Osteoblast (primary cell): ENCODE measurements around the gene MTERF1. TPM values are rescaled to one million over a fixed set of nuclear protein-coding genes. Genes with fewer than 3 reads are reported as not detected.

Source experiments
- DNase-seq: peaks from one replicate; pipeline ENCODE4 v3.0.0; 2011; ENCODE audit warnings: low spot score, mixed read lengths; ENCODE audit not compliant: insufficient read length; ENCODE audit errors: missing footprints
- H2AFZ ChIP-seq: 2 replicates; pipeline ENCODE4 v1.6.0; 2011; ENCODE audit warnings: mild to moderate bottlenecking, low read length
- H3K27ac ChIP-seq: 2 replicates; pipeline ENCODE4 v1.5.1; 2011; ENCODE audit warnings: mild to moderate bottlenecking, low read depth, low read length, moderate library complexity
- H3K27me3 ChIP-seq: 2 replicates; pipeline ENCODE4 v1.6.0; 2012; ENCODE audit warnings: mild to moderate bottlenecking, control low read depth, inconsistent platforms, low read length, moderate library complexity; ENCODE audit not compliant: insufficient read depth
- H3K36me3 ChIP-seq: 2 replicates; pipeline ENCODE4 v1.5.1; 2011; ENCODE audit warnings: mild to moderate bottlenecking, low read length, control low read depth, moderate library complexity; ENCODE audit not compliant: insufficient read depth
- H3K4me1 ChIP-seq: 2 replicates; pipeline ENCODE4 v1.5.1; 2011; ENCODE audit warnings: mild to moderate bottlenecking, low read length, control low read depth, moderate library complexity; ENCODE audit not compliant: insufficient read depth
- H3K4me2 ChIP-seq: 2 replicates; pipeline ENCODE4 v1.6.0; 2011; ENCODE audit warnings: mild to moderate bottlenecking, low read length; ENCODE audit not compliant: insufficient read depth
- H3K4me3 ChIP-seq: fragments of 200-600 bp; sonication (generic); 3 replicates; pipeline ENCODE4 v1.5.1; 2012; ENCODE audit warnings: mild to moderate bottlenecking, low read length, inconsistent platforms; ENCODE audit not compliant: insufficient read depth
- H3K79me2 ChIP-seq: 2 replicates; pipeline ENCODE4 v1.6.0; 2012; ENCODE audit warnings: mild to moderate bottlenecking, low read length, control low read depth, inconsistent platforms; ENCODE audit not compliant: insufficient read depth
- H3K9me3 ChIP-seq: 2 replicates; pipeline ENCODE4 v1.5.1; 2011; ENCODE audit warnings: low read depth, low read length, control low read depth
- H4K20me1 ChIP-seq: 2 replicates; pipeline ENCODE4 v1.6.0; 2012; ENCODE audit warnings: mild to moderate bottlenecking, low read length, control low read depth; ENCODE audit not compliant: insufficient read depth
- total RNA-seq: library from RNA; depleted of rRNA; stranded (reverse); fragments of >200 nt; gene quantifications from 2 replicates; pipeline ENCODE4 v1.2.3, GENCODE V29; 2012
- TF ChIP-seq, protein P1 (sequence below): IDR thresholded peaks from 2 replicates; pipeline ENCODE4 v1.5.1; 2011; ENCODE audit warnings: mild to moderate bottlenecking, low read depth, low read length, moderate library complexity; ENCODE audit errors: extremely low read depth

The MTERF1 gene
- total RNA-seq, 1 donor: 13.0 TPM

- Histone ChIP-seq H3K79me2 (peaks cover 40% of the 10 kb centered on the region), H3K4me3 (no peak overlapping the region), H2AFZ (no peak overlapping the region), H3K27me3 (no peaks in the 10 kb centered on the region), H3K4me1 (no peaks in the 10 kb centered on the region), H3K9me3 (no peaks in the 10 kb centered on the region), H3K27ac (no peak overlapping the region), H3K4me2 (no peak overlapping the region), H3K36me3 (peaks cover 13% of the 10 kb centered on the region), H4K20me1 (no peaks in the 10 kb centered on the region)
- TF ChIP-seq, protein P1, sequence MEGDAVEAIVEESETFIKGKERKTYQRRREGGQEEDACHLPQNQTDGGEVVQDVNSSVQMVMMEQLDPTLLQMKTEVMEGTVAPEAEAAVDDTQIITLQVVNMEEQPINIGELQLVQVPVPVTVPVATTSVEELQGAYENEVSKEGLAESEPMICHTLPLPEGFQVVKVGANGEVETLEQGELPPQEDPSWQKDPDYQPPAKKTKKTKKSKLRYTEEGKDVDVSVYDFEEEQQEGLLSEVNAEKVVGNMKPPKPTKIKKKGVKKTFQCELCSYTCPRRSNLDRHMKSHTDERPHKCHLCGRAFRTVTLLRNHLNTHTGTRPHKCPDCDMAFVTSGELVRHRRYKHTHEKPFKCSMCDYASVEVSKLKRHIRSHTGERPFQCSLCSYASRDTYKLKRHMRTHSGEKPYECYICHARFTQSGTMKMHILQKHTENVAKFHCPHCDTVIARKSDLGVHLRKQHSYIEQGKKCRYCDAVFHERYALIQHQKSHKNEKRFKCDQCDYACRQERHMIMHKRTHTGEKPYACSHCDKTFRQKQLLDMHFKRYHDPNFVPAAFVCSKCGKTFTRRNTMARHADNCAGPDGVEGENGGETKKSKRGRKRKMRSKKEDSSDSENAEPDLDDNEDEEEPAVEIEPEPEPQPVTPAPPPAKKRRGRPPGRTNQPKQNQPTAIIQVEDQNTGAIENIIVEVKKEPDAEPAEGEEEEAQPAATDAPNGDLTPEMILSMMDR: no peak
- DNase-seq: no peak
These were observed 7.6 kb downstream of the MTERF1 start for GRCh38 chr7:91872928-91873327.

DNA sequence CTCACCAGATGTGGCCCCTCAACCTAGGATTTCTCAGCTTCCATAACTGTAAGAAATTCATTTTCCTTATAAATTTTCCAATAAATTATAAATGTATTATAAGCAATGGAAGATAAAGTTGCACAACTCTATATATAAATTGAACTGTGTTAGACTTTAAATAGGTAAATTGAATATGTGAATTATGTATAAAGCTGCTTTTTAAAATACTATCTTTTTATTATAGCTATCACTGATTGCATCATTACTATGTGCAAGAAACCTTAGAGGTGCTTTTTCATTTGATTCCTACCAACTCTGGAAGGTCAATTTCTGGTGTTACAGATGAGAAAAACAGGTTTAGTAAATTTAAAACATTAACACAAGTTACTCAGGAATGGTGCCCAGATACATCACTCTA is 8.4 kb downstream of the MTERF1 start:
- H3K79me2 ChIP-seq: peaks cover 31% of the 10 kb centered on the region
- no peaks in the 10 kb centered on the region for H3K9me3 ChIP-seq
- no peak overlapping the region for H3K27ac ChIP-seq
- peaks cover 13% of the 10 kb centered on the region for H3K36me3 ChIP-seq
- no peak for DNase-seq
- H3K4me2 ChIP-seq: no peak overlapping the region
- no peak overlapping the region for H3K4me3 ChIP-seq
- no peaks in the 10 kb centered on the region for H4K20me1 ChIP-seq
- TF ChIP-seq, protein P1: no peak
- H3K27me3 ChIP-seq: no peaks in the 10 kb centered on the region
- H3K4me1 ChIP-seq: no peaks in the 10 kb centered on the region
- no peak overlapping the region for H2AFZ ChIP-seq

DNA sequence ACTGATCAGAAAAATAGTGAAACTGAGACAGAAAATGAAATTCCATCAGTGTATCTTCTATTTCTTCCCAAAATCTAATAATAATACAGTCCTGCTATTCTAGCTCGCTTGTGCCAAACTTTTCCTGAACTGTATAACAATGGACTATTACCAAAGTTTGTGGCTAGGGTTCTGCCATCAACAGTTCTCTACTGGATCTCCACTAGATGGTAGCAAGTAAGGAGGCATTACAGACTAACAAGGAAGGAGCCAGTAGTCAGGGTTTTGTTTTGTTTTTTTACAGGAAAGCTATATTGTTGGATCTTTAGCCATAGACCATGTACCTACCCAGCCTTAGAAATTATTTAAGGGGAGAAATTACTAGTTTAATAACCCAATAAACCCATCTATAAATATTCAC is 10.8 kb downstream of the MTERF1 start:
- no peaks in the 10 kb centered on the region for H4K20me1 ChIP-seq
- DNase-seq: no peak
- TF ChIP-seq, protein P1: peak; percentile 19

GRCh38 chr7:91866599-91867148 is 13.8 kb downstream of the MTERF1 start:
- Histone ChIP-seq H2AFZ (no peak overlapping the region), H4K20me1 (peaks cover 3% of the 10 kb centered on the region), H3K4me3 (no peak overlapping the region), H3K4me2 (no peak overlapping the region), H3K27ac (no peak overlapping the region), H3K36me3 (no peaks in the 10 kb centered on the region), H3K27me3 (no peaks in the 10 kb centered on the region), H3K9me3 (no peaks in the 10 kb centered on the region), H3K4me1 (no peaks in the 10 kb centered on the region), H3K79me2 (no peaks in the 10 kb centered on the region)
- DNase-seq: no peak
- TF ChIP-seq, protein P1: no peak

More for the DNA sequence above, 10.8 kb downstream of the MTERF1 start:
- peaks cover 13% of the 10 kb centered on the region for H3K36me3 ChIP-seq
- H3K79me2 ChIP-seq: peaks cover 14% of the 10 kb centered on the region
- H2AFZ ChIP-seq: no peak overlapping the region
- H3K4me2 ChIP-seq: no peak overlapping the region
- H3K4me1 ChIP-seq: no peaks in the 10 kb centered on the region
- no peaks in the 10 kb centered on the region for H3K27me3 ChIP-seq
- no peak overlapping the region for H3K4me3 ChIP-seq
- H3K9me3 ChIP-seq: no peaks in the 10 kb centered on the region
- no peak overlapping the region for H3K27ac ChIP-seq
